ENCODE measurements around the gene COMT. TPM values are rescaled to one million over a fixed set of nuclear protein-coding genes. Genes with fewer than 3 reads are reported as not detected.

The COMT gene
- total and polyA plus RNA-seq, 9 of the 15 experiments (the other 6 are each of a cell fraction or from before 2014, with no cell fraction given), result 12.5 to 351 (median 155) TPM

- H3K4me2 ChIP-seq (ENCODE audit: insufficient read depth, low read length), result no peak overlapping the region
- BruUV-seq (replicated peaks), result no TSS peak
- peaks cover 5% of the 10 kb centered on the region for H3K9me1 ChIP-seq (ENCODE audit: control insufficient read depth, insufficient read depth, low read length)
- no peak overlapping the region for H2AFZ ChIP-seq (ENCODE audit: low read depth, low read length)
- peaks cover 16 to 53% of the 10 kb centered on the region in 2 experiments; a peak in 4 of 5 replicates for H3K4me1 ChIP-seq (replicated peaks in 1 of 2; ENCODE audit: control insufficient read depth in 2 of 2, insufficient read depth in 2 of 2, low read length in 2 of 2)
- peaks cover 26% of the 10 kb centered on the region; the same call in 1 of the 2 replicates for H4K20me1 ChIP-seq (replicated peaks; ENCODE audit: control insufficient read depth, insufficient read depth, low read length)
- ATAC-seq (no peak), DNase-seq (ENCODE audit: extremely low read depth in 1 of 4, low spot score in 3 of 4) (no peak), FAIRE-seq (no peak)
- no peaks in the 10 kb centered on the region for H3K27me3 ChIP-seq (ENCODE audit: control insufficient read depth in 2 of 2, insufficient read depth in 2 of 2, low read length in 2 of 2)
- ChIA-PET CTCF (ENCODE audit: low intra/inter-chr PET ratio) (no interaction called here), POLR2A (interaction anchor here (0.5 to 1.8 kb wide), 4 partner anchors 21 to 448 kb away, joined by 3 to 10 read pairs (median 4); partner anchors contain the start of gene TANGO2)
- H3K4me3 ChIP-seq, result no peak overlapping the region
- H3K36me3 ChIP-seq (ENCODE audit: control insufficient read depth, insufficient read depth, low read length), result peaks cover 8% of the 10 kb centered on the region; the same call in 1 of the 3 replicates
- 75% methylated on average over 14 of the region's 14 CpGs for WGBS (ENCODE audit: insufficient coverage, low coverage, missing lambda C conversion rate)
- no peak overlapping the region for H3K27ac ChIP-seq (ENCODE audit: extremely low read depth, low read depth, low read length)
- H3K9ac ChIP-seq (ENCODE audit: insufficient read depth in 1 of 2, low read depth in 2 of 2, low read length in 2 of 2), result peak overlapping the region in 1 of 2 experiments; percentile 75; a peak in 2 of 4 replicates
- H3K9me3 ChIP-seq (replicated peaks; ENCODE audit: control insufficient read depth, insufficient read depth, low read depth, low read length), result peaks cover 19% of the 10 kb centered on the region
- intact Hi-C loops (cut with micrococcal nuclease), result no loop called here
- in situ Hi-C loops (cut with MboI), result no loop called here
- 0 out of 3 replicates have a peak, but pooled peaks cover 2% of the 10 kb centered on the region for H3K79me2 ChIP-seq (ENCODE audit: control insufficient read depth, insufficient read depth, low read length)
- TF ChIP-seq RCOR1 (IDR thresholded peaks at IDR 0.05; ENCODE audit: borderline replicate concordance in 1 of 2, low read depth in 2 of 2, low read length in 2 of 2) (no peak), PRMT5 (CRISPR knock-in tag; IDR thresholded peaks at IDR 0.05) (0 out of 2 replicates have a peak, but pooled peaks have one; percentile 8), WHSC1 (IDR thresholded peaks at IDR 0.05; ENCODE audit: low read length) (peak; percentile 41), RBFOX2 (IDR thresholded peaks at IDR 0.05; ENCODE audit: low read depth, low read length) (0 out of 2 replicates have a peak, but pooled peaks have one; percentile 7), SAFB (IDR thresholded peaks at IDR 0.05; ENCODE audit: borderline replicate concordance, low read depth, low read length) (no peak), RAD21 (CRISPR knock-in tag; conservative IDR thresholded peaks at IDR 0.05 in 1 of 2, IDR thresholded peaks at IDR 0.05 in 1 of 2) (peak in 1 of 2 experiments; percentile 15; a peak in 1 of 4 replicates), ZNF253 (CRISPR knock-in tag; conservative IDR thresholded peaks at IDR 0.05) (no peak), CHD1 (IDR thresholded peaks at IDR 0.05; ENCODE audit: low read length) (peak; percentile 29), RAD51 (IDR thresholded peaks at IDR 0.05; ENCODE audit: borderline replicate concordance, low read depth) (no peak), MYNN (IDR thresholded peaks at IDR 0.05) (0 out of 2 replicates have a peak, but pooled peaks have one; percentile 31), MYNN (CRISPR knock-in tag; IDR thresholded peaks at IDR 0.05) (no peak), NR2F6 (CRISPR knock-in tag; IDR thresholded peaks at IDR 0.05) (0 out of 2 replicates have a peak, but pooled peaks have one; percentile 6), DPF2 (IDR thresholded peaks at IDR 0.05) (no peak), ILF3 (IDR thresholded peaks at IDR 0.05; ENCODE audit: borderline replicate concordance) (no peak), U2AF2 (optimal IDR thresholded peaks at IDR 0.05; ENCODE audit: low read depth, low read length) (no peak), ZNF184 (CRISPR knock-in tag; IDR thresholded peaks at IDR 0.05) (peak; percentile 4; the same call in 1 of the 2 replicates), ZNF57 (CRISPR knock-in tag; IDR thresholded peaks at IDR 0.05) (no peak), PHF8 (IDR thresholded peaks at IDR 0.05; ENCODE audit: borderline replicate concordance, low read length) (0 out of 2 replicates have a peak, but pooled peaks have one; percentile 18), MEF2A (IDR thresholded peaks at IDR 0.05; ENCODE audit: control insufficient read depth, low read depth, low read length) (no peak), RUNX1 (IDR thresholded peaks at IDR 0.05; ENCODE audit: low read depth) (no peak), ZBTB33 (CRISPR knock-in tag; IDR thresholded peaks at IDR 0.05) (no peak)
These were observed 58.9 kb downstream of the COMT start for GRCh38 chr22:20000246-20001081.
